Esophagus muscularis mucosa (tissue), 4 donors: ENCODE measurements around the gene MEX3A.

Experiments
- EP300 ChIP-seq: sonication (generic); formaldehyde crosslinking; IDR thresholded peaks from one replicate; pipeline ENCODE4 v1.6.1; 2017; ENCODE audit warnings: antibody characterized with exemption
- POLR2A ChIP-seq: fragments of 450-650 bp; IDR thresholded peaks from one replicate; pipeline ENCODE4 v1.6.1; 2017; ENCODE audit warnings: antibody characterized with exemption, moderate library complexity, mild to moderate bottlenecking, low read depth
- POLR2AphosphoS5 ChIP-seq, 2 donors: sonication (generic); formaldehyde crosslinking; IDR thresholded peaks; one replicate each; pipeline ENCODE4 v1.6.1; 2017; ENCODE audit warnings: antibody characterized with exemption in 2 of 2
- TF ChIP-seq, protein P1 (sequence below), 3 experiments: fragments of 200-600 bp in 2 of 3; fragments of 450-650 bp in 1 of 3; sonication (generic) in 2 of 3; IDR thresholded peaks; one replicate each; pipeline ENCODE4 v1.5.1; 2017 to 2019; ENCODE audit warnings: antibody characterized with exemption in 3 of 3, mild to moderate bottlenecking in 2 of 3, moderate library complexity in 1 of 3

DNA sequence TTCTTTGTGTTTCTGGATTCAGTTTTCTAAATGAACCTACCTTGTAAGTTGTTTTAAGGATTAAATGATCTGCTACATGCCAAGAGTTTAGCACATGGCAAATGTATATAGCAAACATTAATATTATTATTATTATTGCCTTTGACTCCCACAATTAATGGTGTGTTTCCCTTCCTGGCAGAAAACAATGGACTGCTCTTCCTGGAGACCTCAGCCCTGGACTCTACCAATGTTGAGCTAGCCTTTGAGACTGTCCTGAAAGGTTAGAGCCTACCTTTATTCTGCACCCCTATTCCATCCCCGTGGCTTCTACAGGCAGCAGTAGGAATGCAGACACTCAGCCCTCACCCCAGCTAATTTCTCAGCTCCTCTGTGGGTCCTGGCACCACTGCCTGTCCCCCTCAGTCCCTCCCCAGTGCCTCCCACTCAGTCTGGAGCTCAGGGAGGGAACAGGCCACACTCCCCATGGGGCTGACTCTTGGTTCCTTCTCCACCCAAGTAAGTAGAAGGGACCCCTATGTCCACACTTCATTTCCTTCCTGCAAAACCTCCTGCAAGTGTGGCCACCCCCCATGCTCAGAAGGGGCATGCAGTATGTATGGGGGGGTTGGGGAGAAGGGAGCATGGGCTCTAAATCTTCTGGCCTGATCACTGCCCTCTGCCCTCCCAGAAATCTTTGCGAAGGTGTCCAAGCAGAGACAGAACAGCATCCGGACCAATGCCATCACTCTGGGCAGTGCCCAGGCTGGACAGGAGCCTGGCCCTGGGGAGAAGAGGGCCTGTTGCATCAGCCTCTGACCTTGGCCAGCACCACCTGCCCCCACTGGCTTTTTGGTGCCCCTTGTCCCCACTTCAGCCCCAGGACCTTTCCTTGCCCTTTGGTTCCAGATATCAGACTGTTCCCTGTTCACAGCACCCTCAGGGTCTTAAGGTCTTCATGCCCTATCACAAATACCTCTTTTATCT lies 12.5 kb downstream of the MEX3A start:
- TF ChIP-seq, protein P1, sequence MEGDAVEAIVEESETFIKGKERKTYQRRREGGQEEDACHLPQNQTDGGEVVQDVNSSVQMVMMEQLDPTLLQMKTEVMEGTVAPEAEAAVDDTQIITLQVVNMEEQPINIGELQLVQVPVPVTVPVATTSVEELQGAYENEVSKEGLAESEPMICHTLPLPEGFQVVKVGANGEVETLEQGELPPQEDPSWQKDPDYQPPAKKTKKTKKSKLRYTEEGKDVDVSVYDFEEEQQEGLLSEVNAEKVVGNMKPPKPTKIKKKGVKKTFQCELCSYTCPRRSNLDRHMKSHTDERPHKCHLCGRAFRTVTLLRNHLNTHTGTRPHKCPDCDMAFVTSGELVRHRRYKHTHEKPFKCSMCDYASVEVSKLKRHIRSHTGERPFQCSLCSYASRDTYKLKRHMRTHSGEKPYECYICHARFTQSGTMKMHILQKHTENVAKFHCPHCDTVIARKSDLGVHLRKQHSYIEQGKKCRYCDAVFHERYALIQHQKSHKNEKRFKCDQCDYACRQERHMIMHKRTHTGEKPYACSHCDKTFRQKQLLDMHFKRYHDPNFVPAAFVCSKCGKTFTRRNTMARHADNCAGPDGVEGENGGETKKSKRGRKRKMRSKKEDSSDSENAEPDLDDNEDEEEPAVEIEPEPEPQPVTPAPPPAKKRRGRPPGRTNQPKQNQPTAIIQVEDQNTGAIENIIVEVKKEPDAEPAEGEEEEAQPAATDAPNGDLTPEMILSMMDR (IDR thresholded peaks at IDR 0.05) = no peak
- TF ChIP-seq POLR2A = no peak
- no peak for TF ChIP-seq EP300
- TF ChIP-seq POLR2AphosphoS5 (IDR thresholded peaks at IDR 0.05) = no peak
